ENCODE data around the gene CPEB3.

- TF ChIP-seq CTCF (conservative IDR thresholded peaks at IDR 0.05; ENCODE audit: low read depth, low read length) (no peak), EZH2 (IDR thresholded peaks at IDR 0.05; ENCODE audit: borderline replicate concordance, low read depth, low read length, poor library complexity, severe bottlenecking) (no peak)
These were observed 179.4 kb downstream of the CPEB3 start for GRCh38 chr10:92111336-92111939.
